Osteoblast (primary cell): ENCODE results near the gene XIRP2. TPM values are rescaled to one million over a fixed set of nuclear protein-coding genes. Genes with fewer than 3 reads are reported as not detected.

Experiments used
- DNase-seq: peaks from one replicate; pipeline ENCODE4 v3.0.0; 2011; ENCODE audit warnings: low spot score, mixed read lengths; ENCODE audit not compliant: insufficient read length; ENCODE audit errors: missing footprints
- H2AFZ ChIP-seq: 2 replicates; pipeline ENCODE4 v1.6.0; 2011; ENCODE audit warnings: mild to moderate bottlenecking, low read length
- H3K27ac ChIP-seq: 2 replicates; pipeline ENCODE4 v1.5.1; 2011; ENCODE audit warnings: mild to moderate bottlenecking, low read depth, low read length, moderate library complexity
- H3K27me3 ChIP-seq: 2 replicates; pipeline ENCODE4 v1.6.0; 2012; ENCODE audit warnings: mild to moderate bottlenecking, control low read depth, inconsistent platforms, low read length, moderate library complexity; ENCODE audit not compliant: insufficient read depth
- H3K36me3 ChIP-seq: 2 replicates; pipeline ENCODE4 v1.5.1; 2011; ENCODE audit warnings: mild to moderate bottlenecking, low read length, control low read depth, moderate library complexity; ENCODE audit not compliant: insufficient read depth
- H3K4me1 ChIP-seq: 2 replicates; pipeline ENCODE4 v1.5.1; 2011; ENCODE audit warnings: mild to moderate bottlenecking, low read length, control low read depth, moderate library complexity; ENCODE audit not compliant: insufficient read depth
- H3K4me2 ChIP-seq: 2 replicates; pipeline ENCODE4 v1.6.0; 2011; ENCODE audit warnings: mild to moderate bottlenecking, low read length; ENCODE audit not compliant: insufficient read depth
- H3K4me3 ChIP-seq: fragments of 200-600 bp; sonication (generic); 3 replicates; pipeline ENCODE4 v1.5.1; 2012; ENCODE audit warnings: mild to moderate bottlenecking, low read length, inconsistent platforms; ENCODE audit not compliant: insufficient read depth
- H3K79me2 ChIP-seq: 2 replicates; pipeline ENCODE4 v1.6.0; 2012; ENCODE audit warnings: mild to moderate bottlenecking, low read length, control low read depth, inconsistent platforms; ENCODE audit not compliant: insufficient read depth
- H3K9me3 ChIP-seq: 2 replicates; pipeline ENCODE4 v1.5.1; 2011; ENCODE audit warnings: low read depth, low read length, control low read depth
- H4K20me1 ChIP-seq: 2 replicates; pipeline ENCODE4 v1.6.0; 2012; ENCODE audit warnings: mild to moderate bottlenecking, low read length, control low read depth; ENCODE audit not compliant: insufficient read depth
- CTCF ChIP-seq: IDR thresholded peaks from 2 replicates; pipeline ENCODE4 v1.5.1; 2011; ENCODE audit warnings: mild to moderate bottlenecking, low read depth, low read length, moderate library complexity; ENCODE audit errors: extremely low read depth
- total RNA-seq: library from RNA; depleted of rRNA; stranded (reverse); fragments of >200 nt; gene quantifications from 2 replicates; pipeline ENCODE4 v1.2.3, GENCODE V29; 2012

Gene XIRP2
- total RNA-seq, 1 donor = not detected

DNA sequence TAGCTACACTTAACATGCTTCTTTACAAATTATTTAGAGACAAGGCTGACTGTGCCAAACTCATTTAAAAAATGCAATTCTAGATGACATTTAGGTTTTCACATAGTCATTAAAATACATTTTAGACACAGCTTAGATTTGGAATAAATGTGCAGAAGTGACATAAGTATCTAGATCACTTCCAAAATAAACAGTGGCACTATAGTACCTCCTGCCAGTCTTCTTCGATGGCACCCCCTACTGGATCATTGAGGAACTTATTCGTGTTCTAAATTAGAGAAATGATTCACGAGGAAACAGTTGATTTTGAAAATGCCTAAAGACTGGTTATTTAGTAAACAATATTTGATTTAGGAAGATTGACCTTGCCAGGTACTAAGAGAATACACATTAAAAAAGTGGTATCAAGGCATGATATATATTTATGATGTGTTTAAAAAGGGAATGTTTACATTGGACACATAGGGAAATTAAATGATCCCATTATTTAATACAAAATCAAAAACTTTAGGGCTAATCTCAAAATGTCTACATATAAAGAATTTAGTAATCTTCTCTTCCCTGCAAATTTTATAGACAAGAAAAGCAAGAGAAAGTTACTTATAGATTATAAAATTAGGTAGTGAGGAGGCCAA is 323.9 kb downstream of the XIRP2 start:
- Histone ChIP-seq H2AFZ (no peak overlapping the region), H3K27ac (no peak overlapping the region), H4K20me1 (no peaks in the 10 kb centered on the region), H3K79me2 (no peaks in the 10 kb centered on the region), H3K9me3 (no peaks in the 10 kb centered on the region), H3K4me1 (peaks cover 2% of the 10 kb centered on the region), H3K27me3 (no peaks in the 10 kb centered on the region), H3K36me3 (no peaks in the 10 kb centered on the region), H3K4me2 (no peak overlapping the region), H3K4me3 (no peak overlapping the region)
- no peak for DNase-seq
- peak; percentile 80 for TF ChIP-seq CTCF

- H4K20me1 ChIP-seq = no peaks in the 10 kb centered on the region
- no peak overlapping the region for H3K4me2 ChIP-seq
- TF ChIP-seq CTCF = no peak
- H2AFZ ChIP-seq = no peak overlapping the region
- peaks cover 2% of the 10 kb centered on the region for H3K4me1 ChIP-seq
- no peaks in the 10 kb centered on the region for H3K79me2 ChIP-seq
- DNase-seq = no peak
- H3K27me3 ChIP-seq = no peaks in the 10 kb centered on the region
- H3K4me3 ChIP-seq = no peak overlapping the region
- no peak overlapping the region for H3K27ac ChIP-seq
- H3K36me3 ChIP-seq = no peaks in the 10 kb centered on the region
- H3K9me3 ChIP-seq = no peaks in the 10 kb centered on the region
These were observed 327.3 kb downstream of the XIRP2 start for GRCh38 chr2:167215595-167215994.

GRCh38 chr2:167237478-167237877 is 349.2 kb downstream of the XIRP2 start:
- no peaks in the 10 kb centered on the region for H3K79me2 ChIP-seq
- TF ChIP-seq CTCF = no peak
- H3K4me1 ChIP-seq = no peaks in the 10 kb centered on the region
- no peaks in the 10 kb centered on the region for H3K27me3 ChIP-seq
- H4K20me1 ChIP-seq = no peaks in the 10 kb centered on the region
- H3K27ac ChIP-seq = no peak overlapping the region
- no peak overlapping the region for H3K4me2 ChIP-seq
- no peak overlapping the region for H3K4me3 ChIP-seq
- no peaks in the 10 kb centered on the region for H3K9me3 ChIP-seq
- no peak overlapping the region for H2AFZ ChIP-seq
- no peaks in the 10 kb centered on the region for H3K36me3 ChIP-seq
- DNase-seq = no peak

DNA sequence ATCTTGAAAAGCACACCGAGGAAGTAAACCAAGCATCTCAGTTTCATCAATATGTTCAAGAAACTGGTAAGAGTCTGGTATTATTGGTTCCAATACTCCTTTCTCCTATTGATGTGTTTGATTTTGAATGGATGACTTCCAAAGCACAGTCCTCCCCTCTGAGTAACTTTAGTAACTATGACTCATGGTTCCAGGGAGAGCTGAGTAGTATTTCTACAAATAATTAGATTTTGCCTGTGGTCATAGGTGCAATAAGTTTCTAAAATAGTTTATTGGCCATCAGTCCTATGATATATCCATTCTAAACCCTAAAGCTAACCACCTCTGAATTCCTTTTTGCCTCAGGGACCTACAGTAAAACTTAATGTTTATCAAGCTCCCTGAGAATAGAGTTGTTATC is 352.4 kb downstream of the XIRP2 start:
- Histone ChIP-seq H3K4me1 (no peaks in the 10 kb centered on the region), H3K79me2 (no peaks in the 10 kb centered on the region), H4K20me1 (no peaks in the 10 kb centered on the region), H3K9me3 (no peaks in the 10 kb centered on the region), H3K4me2 (no peak overlapping the region), H3K36me3 (no peaks in the 10 kb centered on the region), H3K4me3 (no peak overlapping the region), H3K27ac (no peak overlapping the region), H2AFZ (no peak overlapping the region), H3K27me3 (no peaks in the 10 kb centered on the region)
- no peak for DNase-seq
- no peak for TF ChIP-seq CTCF
